Measurements from ENCODE around the gene WNT3. TPM values are rescaled to one million over a fixed set of nuclear protein-coding genes. Genes with fewer than 3 reads are reported as not detected.

Gene WNT3
- total RNA-seq, 1 donor from 2014 or later: 3.3 TPM

GRCh38 chr17:46833840-46834208, 15.3 kb upstream of the WNT3 start:
- Histone ChIP-seq H3K36me3 (no peaks in the 10 kb centered on the region), H3K4me3 (no peak overlapping the region), H3K4me1 (no peaks in the 10 kb centered on the region), H3K27ac (no peak overlapping the region), H3K9me3 (no peaks in the 10 kb centered on the region), H3K27me3 (no peaks in the 10 kb centered on the region)
- intact Hi-C loops (cut with DNase I): no loop called here
- TF ChIP-seq CTCF (IDR thresholded peaks at IDR 0.05): no peak
- ATAC-seq: no peak
- DNase-seq: no peak

GRCh38 chr17:46832945-46833839, 14.7 kb upstream of the WNT3 start:
- H3K4me1 ChIP-seq: no peaks in the 10 kb centered on the region
- H3K9me3 ChIP-seq: no peaks in the 10 kb centered on the region
- no peaks in the 10 kb centered on the region for H3K27me3 ChIP-seq
- ATAC-seq: no peak
- DNase-seq: no peak
- no peak overlapping the region for H3K27ac ChIP-seq
- H3K36me3 ChIP-seq: no peaks in the 10 kb centered on the region
- H3K4me3 ChIP-seq: no peak overlapping the region
- TF ChIP-seq CTCF (IDR thresholded peaks at IDR 0.05): no peak
- intact Hi-C loops (cut with DNase I): no loop called here

GRCh38 chr17:46832331-46832821, 13.9 kb upstream of the WNT3 start:
- no peak for DNase-seq
- no peak for ATAC-seq
- no peak for TF ChIP-seq CTCF (IDR thresholded peaks at IDR 0.05)
- Histone ChIP-seq H3K9me3 (no peaks in the 10 kb centered on the region), H3K27me3 (no peaks in the 10 kb centered on the region), H3K36me3 (no peaks in the 10 kb centered on the region), H3K4me1 (no peaks in the 10 kb centered on the region), H3K4me3 (no peak overlapping the region), H3K27ac (no peak overlapping the region)
- intact Hi-C loops (cut with DNase I): no loop called here

- intact Hi-C loops (cut with DNase I): no loop called here
- DNase-seq: no peak
Observed at GRCh38 chr17:46831573-46832330, 13.3 kb upstream of the WNT3 start.

GRCh38 chr17:46827274-46827673, 8.8 kb upstream of the WNT3 start:
- TF ChIP-seq CTCF (IDR thresholded peaks at IDR 0.05): no peak
- intact Hi-C loops (cut with DNase I): no loop called here
- no peak overlapping the region for H3K4me3 ChIP-seq
- no peaks in the 10 kb centered on the region for H3K36me3 ChIP-seq
- DNase-seq (no peak), ATAC-seq (no peak)
- peaks cover 16% of the 10 kb centered on the region for H3K27me3 ChIP-seq
- H3K27ac ChIP-seq: no peak overlapping the region
- H3K4me1 ChIP-seq: no peaks in the 10 kb centered on the region
- no peaks in the 10 kb centered on the region for H3K9me3 ChIP-seq

More at GRCh38 chr17:46831573-46832330, 13.3 kb upstream of the WNT3 start:
- Histone ChIP-seq H3K4me3 (no peak overlapping the region), H3K27me3 (no peaks in the 10 kb centered on the region), H3K27ac (no peak overlapping the region), H3K9me3 (no peaks in the 10 kb centered on the region), H3K36me3 (no peaks in the 10 kb centered on the region), H3K4me1 (no peaks in the 10 kb centered on the region)
- ATAC-seq: no peak
- no peak for TF ChIP-seq CTCF (IDR thresholded peaks at IDR 0.05)
